Chondrocyte (in vitro differentiated cells): Measurements from ENCODE around the gene KCNK17. TPM values are rescaled to one million over a fixed set of nuclear protein-coding genes. Genes with fewer than 3 reads are reported as not detected.
"Not testable (repeated sequence)": the region's sequence is repeated elsewhere in the genome, so short reads cannot be mapped to it uniquely, and the experiment has no call there.

Source experiments
- DNase-seq: peaks from one replicate; pipeline ENCODE4 v3.0.0; 2021; ENCODE audit warnings: mixed read lengths, low spot score
- H3K27ac Mint-ChIP-seq: one replicate; pipeline ENCODE4 v1.8.0; 2021; ENCODE audit warnings: mild to moderate bottlenecking, moderate library complexity, mixed read lengths; ENCODE audit not compliant: unreplicated experiment
- H3K27me3 Mint-ChIP-seq: 2 replicates; pipeline ENCODE4 v1.8.0; 2021; ENCODE audit warnings: low read depth, mixed read lengths
- H3K36me3 Mint-ChIP-seq: 2 replicates; pipeline ENCODE4 v1.8.0; 2021; ENCODE audit warnings: low read depth, mixed read lengths
- H3K4me1 Mint-ChIP-seq: 2 replicates; pipeline ENCODE4 v1.8.0; 2021; ENCODE audit warnings: low read depth, mild to moderate bottlenecking, mixed read lengths
- H3K4me3 Mint-ChIP-seq: one replicate; pipeline ENCODE4 v1.8.0; 2021; ENCODE audit warnings: mild to moderate bottlenecking, moderate library complexity, mixed read lengths; ENCODE audit not compliant: unreplicated experiment
- H3K9me3 Mint-ChIP-seq: 2 replicates; pipeline ENCODE4 v1.8.0; 2021; ENCODE audit warnings: low read depth, mixed read lengths
- total RNA-seq: library from RNA; stranded (reverse); gene quantifications from 3 replicates; pipeline ENCODE4 v1.2.1, GENCODE V29; 2021
- TF ChIP-seq, protein P1 (sequence below): fragments of 200-600 bp; sonication (generic); IDR thresholded peaks from 2 replicates; pipeline ENCODE4 v1.5.0; 2021; ENCODE audit warnings: antibody characterized with exemption, mild to moderate bottlenecking, moderate library complexity

The KCNK17 gene
- total RNA-seq, 1 donor from 2014 or later = not detected

GRCh38 chr6:39294133-39294532, 20.1 kb downstream of the KCNK17 start:
- H3K9me3 Mint-ChIP-seq = no peaks in the 10 kb centered on the region
- H3K36me3 Mint-ChIP-seq = no peaks in the 10 kb centered on the region
- peaks cover 4% of the 10 kb centered on the region for H3K4me1 Mint-ChIP-seq
- TF ChIP-seq, protein P1, sequence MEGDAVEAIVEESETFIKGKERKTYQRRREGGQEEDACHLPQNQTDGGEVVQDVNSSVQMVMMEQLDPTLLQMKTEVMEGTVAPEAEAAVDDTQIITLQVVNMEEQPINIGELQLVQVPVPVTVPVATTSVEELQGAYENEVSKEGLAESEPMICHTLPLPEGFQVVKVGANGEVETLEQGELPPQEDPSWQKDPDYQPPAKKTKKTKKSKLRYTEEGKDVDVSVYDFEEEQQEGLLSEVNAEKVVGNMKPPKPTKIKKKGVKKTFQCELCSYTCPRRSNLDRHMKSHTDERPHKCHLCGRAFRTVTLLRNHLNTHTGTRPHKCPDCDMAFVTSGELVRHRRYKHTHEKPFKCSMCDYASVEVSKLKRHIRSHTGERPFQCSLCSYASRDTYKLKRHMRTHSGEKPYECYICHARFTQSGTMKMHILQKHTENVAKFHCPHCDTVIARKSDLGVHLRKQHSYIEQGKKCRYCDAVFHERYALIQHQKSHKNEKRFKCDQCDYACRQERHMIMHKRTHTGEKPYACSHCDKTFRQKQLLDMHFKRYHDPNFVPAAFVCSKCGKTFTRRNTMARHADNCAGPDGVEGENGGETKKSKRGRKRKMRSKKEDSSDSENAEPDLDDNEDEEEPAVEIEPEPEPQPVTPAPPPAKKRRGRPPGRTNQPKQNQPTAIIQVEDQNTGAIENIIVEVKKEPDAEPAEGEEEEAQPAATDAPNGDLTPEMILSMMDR = no peak
- peaks cover 22% of the 10 kb centered on the region for H3K27me3 Mint-ChIP-seq
- H3K4me3 Mint-ChIP-seq = no peak overlapping the region
- no peak overlapping the region for H3K27ac Mint-ChIP-seq
- DNase-seq = no peak

DNA sequence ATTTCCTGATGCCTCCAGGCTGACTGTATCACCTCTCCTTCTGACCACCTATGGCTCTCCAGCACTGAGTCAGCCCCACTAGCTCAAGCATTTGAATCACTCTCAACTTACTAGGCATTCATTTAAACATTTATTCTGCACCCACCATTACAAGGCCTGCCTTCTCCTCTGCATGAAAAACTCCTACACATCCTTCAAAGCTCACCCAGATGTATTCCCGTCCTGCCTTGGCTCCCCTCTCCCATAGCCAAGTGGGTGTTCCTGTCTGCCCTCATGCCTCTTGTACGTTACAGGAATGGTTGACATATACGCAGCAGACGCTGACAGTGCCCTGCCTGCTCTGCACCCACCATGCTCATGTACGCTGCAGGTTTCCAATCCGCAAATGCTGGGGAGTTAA, 21.6 kb downstream of the KCNK17 start:
- peaks cover 2% of the 10 kb centered on the region for H3K9me3 Mint-ChIP-seq
- peaks cover 4% of the 10 kb centered on the region for H3K4me1 Mint-ChIP-seq
- no peak overlapping the region for H3K4me3 Mint-ChIP-seq
- H3K27me3 Mint-ChIP-seq = peaks cover 34% of the 10 kb centered on the region
- no peaks in the 10 kb centered on the region for H3K36me3 Mint-ChIP-seq
- no peak for DNase-seq
- TF ChIP-seq, protein P1 = no peak
- no peak overlapping the region for H3K27ac Mint-ChIP-seq

- H3K36me3 Mint-ChIP-seq = no peaks in the 10 kb centered on the region
- H3K4me1 Mint-ChIP-seq = no peaks in the 10 kb centered on the region
- H3K9me3 Mint-ChIP-seq = peaks cover 2% of the 10 kb centered on the region
- DNase-seq = no peak
- H3K4me3 Mint-ChIP-seq = no peak overlapping the region
- TF ChIP-seq, protein P1 = no peak
- H3K27me3 Mint-ChIP-seq = peaks cover 34% of the 10 kb centered on the region
- no peak overlapping the region for H3K27ac Mint-ChIP-seq
Measured at GRCh38 chr6:39289490-39289889, 24.7 kb downstream of the KCNK17 start.

DNA sequence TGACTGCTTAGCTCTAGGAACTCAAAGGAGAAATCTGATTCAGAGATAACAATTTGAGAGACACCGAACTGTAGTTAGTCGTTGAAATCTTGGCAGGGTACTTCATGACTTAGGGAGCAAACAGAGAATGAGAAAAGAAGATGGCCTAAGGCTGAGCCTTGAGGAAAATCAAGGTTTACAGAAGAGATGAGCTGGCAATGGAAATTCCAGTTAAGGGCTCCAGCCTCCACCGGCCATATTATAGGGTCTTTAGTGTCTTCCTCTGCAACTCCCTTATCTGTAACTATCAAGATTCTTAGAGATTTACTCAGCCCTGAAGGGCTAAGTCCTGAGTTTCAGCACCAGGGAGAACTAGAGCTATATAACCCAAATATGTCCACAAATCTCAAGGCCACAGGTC, 26.6 kb downstream of the KCNK17 start:
- Mint-ChIP-seq H3K4me3 (no peak overlapping the region), H3K27ac (no peak overlapping the region), H3K4me1 (no peaks in the 10 kb centered on the region), H3K27me3 (peaks cover 34% of the 10 kb centered on the region), H3K9me3 (peaks cover 2% of the 10 kb centered on the region), H3K36me3 (no peaks in the 10 kb centered on the region)
- TF ChIP-seq, protein P1 = no peak
- no peak for DNase-seq

DNA sequence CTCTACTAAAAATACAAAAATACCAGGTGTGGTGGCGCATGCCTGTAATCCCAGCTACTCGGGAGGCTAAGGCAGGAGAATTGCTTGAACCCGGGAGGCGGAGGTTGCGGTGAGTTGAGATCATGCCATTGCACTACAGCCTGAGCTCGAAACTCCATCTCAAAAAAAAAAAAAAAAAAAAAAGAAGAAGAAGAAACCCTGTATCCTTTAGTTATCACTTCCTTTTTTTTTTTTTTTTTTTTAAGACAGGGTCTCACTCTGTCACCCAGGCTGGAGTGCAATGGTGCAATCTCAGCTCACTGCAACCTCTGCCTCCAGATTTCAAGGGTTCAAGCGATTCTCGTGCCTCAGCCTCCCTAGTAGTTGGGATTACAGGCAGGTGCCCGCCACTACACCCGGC, 27.6 kb downstream of the KCNK17 start:
- not testable (repeated sequence) for H3K4me1 Mint-ChIP-seq, H3K9me3 Mint-ChIP-seq, H3K27ac Mint-ChIP-seq, H3K36me3 Mint-ChIP-seq, DNase-seq, H3K4me3 Mint-ChIP-seq
- H3K27me3 Mint-ChIP-seq = peaks cover 25% of the 10 kb centered on the region

DNA sequence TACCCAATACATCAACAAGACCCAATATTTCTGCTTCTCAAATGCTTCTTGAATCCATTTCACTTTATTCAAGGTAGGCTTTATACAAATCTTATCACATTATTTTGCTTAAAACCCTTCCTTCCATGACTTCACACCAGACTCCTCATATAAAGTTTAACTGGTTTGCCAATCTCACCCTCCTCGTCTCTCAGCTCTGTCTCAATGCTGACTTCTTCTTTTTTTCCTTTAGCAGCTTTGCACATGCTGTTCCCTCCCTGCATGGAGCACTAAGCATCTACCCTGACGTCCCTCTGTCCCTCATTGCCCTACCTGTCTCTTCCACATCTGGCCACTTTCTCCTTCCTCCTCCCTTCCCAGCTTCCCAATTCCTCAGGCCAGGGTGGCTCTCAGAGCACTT, 31.4 kb downstream of the KCNK17 start:
- DNase-seq = no peak

More for the DNA sequence above, 31.4 kb downstream of the KCNK17 start:
- Mint-ChIP-seq H3K36me3 (no peaks in the 10 kb centered on the region), H3K27me3 (peaks cover 16% of the 10 kb centered on the region), H3K4me3 (no peak overlapping the region), H3K4me1 (no peaks in the 10 kb centered on the region), H3K9me3 (no peaks in the 10 kb centered on the region), H3K27ac (no peak overlapping the region)
- TF ChIP-seq, protein P1 = no peak
